ENCODE results near the gene RNU1-1. TPM values are rescaled to one million over a fixed set of nuclear protein-coding genes. Genes with fewer than 3 reads are reported as not detected.
"Not testable (repeated sequence)": the region's sequence is repeated elsewhere in the genome, so short reads cannot be mapped to it uniquely, and the experiment has no call there.

Gene RNU1-1
- total and polyA plus RNA-seq, 2 of the 8 experiments (the other 6 are each of a cell fraction or from before 2014, with no cell fraction given), result 145 to 1,303 TPM

- DNase-seq (ENCODE audit: low read depth in 1 of 2, low spot score in 2 of 2); H3K23me2 ChIP-seq (ENCODE audit: low read depth, low read length); H2AFZ ChIP-seq (ENCODE audit: low read length); H3K4ac ChIP-seq (replicated peaks; ENCODE audit: insufficient read length, low read depth, low read length); H4K20me1 ChIP-seq (replicated peaks in 1 of 2; ENCODE audit: control insufficient read depth in 1 of 2, insufficient read depth in 2 of 2, low read length in 2 of 2); H4K8ac ChIP-seq (ENCODE audit: extremely low read depth, insufficient read depth, low read length); H3K9me3 ChIP-seq (ENCODE audit: insufficient read depth in 2 of 2, low read depth in 1 of 2, low read length in 1 of 2); H3K56ac ChIP-seq (replicated peaks; ENCODE audit: insufficient read length, low read depth, low read length); H2BK5ac ChIP-seq (ENCODE audit: low read depth, low read length); H2BK12ac ChIP-seq (ENCODE audit: low read depth, low read length); H3K14ac ChIP-seq (ENCODE audit: insufficient read length); H3K36me3 ChIP-seq (ENCODE audit: control insufficient read depth in 2 of 4, insufficient read depth in 4 of 4, low read length in 3 of 4); H2BK120ac ChIP-seq (replicated peaks; ENCODE audit: low read depth, low read length); H2AK5ac ChIP-seq (ENCODE audit: low read depth, low read length); H3K4me1 ChIP-seq (replicated peaks in 1 of 4; ENCODE audit: control insufficient read depth in 3 of 4, insufficient read depth in 4 of 4, low read length in 3 of 4); H3K9ac ChIP-seq (replicated peaks in 1 of 4; ENCODE audit: extremely low read depth in 1 of 4, low read depth in 3 of 4, low read length in 3 of 4); FAIRE-seq; H3K23ac ChIP-seq (ENCODE audit: insufficient read length); H3K79me2 ChIP-seq (ENCODE audit: control insufficient read depth in 1 of 2, insufficient read depth in 2 of 2, low read length in 2 of 2); H3K27me3 ChIP-seq (replicated peaks in 1 of 4; ENCODE audit: control insufficient read depth in 3 of 4, extremely low read depth in 1 of 4, insufficient read depth in 3 of 4, low read length in 3 of 4); H3K27ac ChIP-seq (ENCODE audit: low read depth, low read length); H2BK20ac ChIP-seq (ENCODE audit: low read length); H3K4me3 ChIP-seq (ENCODE audit: extremely low read depth in 1 of 4, insufficient read depth in 2 of 4, low read depth in 3 of 4, low read length in 4 of 4); H3K18ac ChIP-seq (ENCODE audit: extremely low read depth, low read length); H4K91ac ChIP-seq (replicated peaks; ENCODE audit: insufficient read length, low read length); H3K79me1 ChIP-seq (ENCODE audit: low read depth, low read length); POLR2A ChIA-PET (ENCODE audit: partially characterized antibody); H3K4me2 ChIP-seq (ENCODE audit: insufficient read depth in 1 of 2, low read depth in 2 of 2, low read length in 2 of 2); H4K5ac ChIP-seq (ENCODE audit: insufficient read length, low read depth, low read length); H2BK15ac ChIP-seq (ENCODE audit: low read length): not testable (repeated sequence)
- WGBS, 2 experiments (ENCODE audit: extremely low coverage in 1 of 2, insufficient coverage in 1 of 2, insufficient read length in 1 of 2, insufficient replicate concordance in 2 of 2, low coverage in 1 of 2, low lambda C conversion rate in 2 of 2, missing lambda C conversion rate in 1 of 2), result 82% methylated on average over 15 of the region's 15 CpGs; no CpG with 5 or more reads in 1 of the 2 experiments
- CTCF ChIA-PET (ENCODE audit: partially characterized antibody), result interaction anchor here (0.8 kb wide), 1 partner anchor 118 kb away, joined by 3 read pairs; no protein-coding TSS in a partner anchor
- peak in 1 of 2 experiments; percentile 72; a peak in 1 of 3 replicates for TF ChIP-seq EP300 (IDR thresholded peaks at IDR 0.05; ENCODE audit: borderline replicate concordance in 1 of 2, low read depth in 2 of 2, low read length in 2 of 2)
Measured at GRCh38 chr1:16506364-16507136, 7.5 kb downstream of the RNU1-1 start.

Data from H1 (cell line).